ENCODE measurements around the gene DUSP28. TPM values are rescaled to one million over a fixed set of nuclear protein-coding genes. Genes with fewer than 3 reads are reported as not detected.

The DUSP28 gene
- total RNA-seq, 1 experiment from 2014 or later: 2.3 TPM

DNA sequence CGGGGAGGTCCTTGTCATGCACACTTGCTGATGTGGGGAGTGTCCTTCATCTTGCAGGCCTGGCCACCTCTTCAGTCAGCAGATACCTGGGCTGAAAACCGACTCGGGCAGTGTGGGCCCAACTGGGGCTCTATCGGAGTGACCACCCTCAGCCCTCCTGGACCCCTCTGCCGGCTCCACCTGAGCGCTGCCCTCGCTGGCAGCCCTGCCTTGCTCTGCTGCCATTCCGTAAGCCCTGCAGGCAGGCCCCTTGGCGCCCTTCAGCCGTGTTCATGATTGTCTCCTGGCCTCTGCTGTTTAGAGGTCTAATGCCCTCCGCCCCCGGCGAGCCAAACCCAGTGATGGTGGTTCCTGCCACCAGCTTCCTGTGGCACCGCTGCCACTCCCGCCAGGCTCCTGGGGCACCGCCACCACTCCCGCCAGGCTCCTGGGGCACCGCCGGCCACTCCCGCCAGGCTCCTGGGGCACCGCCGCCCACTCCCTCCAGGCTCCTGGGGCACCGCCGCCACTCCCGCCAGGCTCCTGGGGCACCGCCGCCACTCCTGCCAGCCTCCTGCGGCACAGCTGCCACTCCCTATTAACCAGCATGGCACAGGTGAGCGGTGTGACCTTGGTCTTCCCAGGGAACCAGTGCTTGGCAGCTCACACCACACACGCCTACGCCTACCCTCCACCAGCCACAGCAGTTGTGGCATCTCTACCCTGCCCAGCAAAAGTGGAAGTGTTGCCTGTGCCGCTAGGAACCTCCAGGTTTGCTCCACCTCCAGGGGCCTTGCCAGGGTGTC lies 42.3 kb downstream of the DUSP28 start:
- ChIA-PET POLR2A (no interaction called here), CTCF (interaction anchor here (1.3 to 1.9 kb wide), 2 partner anchors 23 to 38 kb away, joined by 3 to 4 read pairs; no protein-coding TSS in a partner anchor)
- Mint-ChIP-seq H3K4me3 (no peak overlapping the region), H3K36me3 (no peaks in the 10 kb centered on the region), H3K4me1 (no peaks in the 10 kb centered on the region), H3K27ac (no peak overlapping the region), H3K27me3 (ENCODE audit: low read depth) (no peaks in the 10 kb centered on the region; the same call in 1 of the 2 replicates), H3K9me3 (no peaks in the 10 kb centered on the region)
- TF ChIP-seq, protein P1, sequence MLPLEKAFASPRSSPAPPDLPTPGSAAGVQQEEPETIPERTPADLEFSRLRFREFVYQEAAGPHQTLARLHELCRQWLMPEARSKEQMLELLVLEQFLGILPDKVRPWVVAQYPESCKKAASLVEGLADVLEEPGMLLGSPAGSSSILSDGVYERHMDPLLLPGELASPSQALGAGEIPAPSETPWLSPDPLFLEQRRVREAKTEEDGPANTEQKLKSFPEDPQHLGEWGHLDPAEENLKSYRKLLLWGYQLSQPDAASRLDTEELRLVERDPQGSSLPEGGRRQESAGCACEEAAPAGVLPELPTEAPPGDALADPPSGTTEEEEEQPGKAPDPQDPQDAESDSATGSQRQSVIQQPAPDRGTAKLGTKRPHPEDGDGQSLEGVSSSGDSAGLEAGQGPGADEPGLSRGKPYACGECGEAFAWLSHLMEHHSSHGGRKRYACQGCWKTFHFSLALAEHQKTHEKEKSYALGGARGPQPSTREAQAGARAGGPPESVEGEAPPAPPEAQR (CRISPR knock-in tag; IDR thresholded peaks at IDR 0.05): no peak
- TF ChIP-seq PRRX2 (CRISPR knock-in tag; IDR thresholded peaks at IDR 0.05): no peak
- no peak for TF ChIP-seq EMX1 (CRISPR knock-in tag; IDR thresholded peaks at IDR 0.05)
- no peak for DNase-seq (ENCODE audit: low spot score)
- no peak for ATAC-seq

GRCh38 chr2:240603081-240603835 lies 43.1 kb downstream of the DUSP28 start:
- no peaks in the 10 kb centered on the region for H3K9me3 Mint-ChIP-seq
- H3K27ac Mint-ChIP-seq: no peak overlapping the region
- H3K4me3 Mint-ChIP-seq: no peak overlapping the region
- no peaks in the 10 kb centered on the region for H3K36me3 Mint-ChIP-seq
- no peaks in the 10 kb centered on the region for H3K4me1 Mint-ChIP-seq
- H3K27me3 Mint-ChIP-seq (ENCODE audit: low read depth): no peaks in the 10 kb centered on the region; the same call in 1 of the 2 replicates
- DNase-seq (ENCODE audit: low spot score): no peak
- ChIA-PET POLR2A (no interaction called here), CTCF (interaction anchor here (1.2 to 2.1 kb wide), 5 partner anchors 17 to 101 kb away, joined by 3 to 12 read pairs (median 6); partner anchors contain the start of gene CAPN10)
- TF ChIP-seq TP53 (CRISPR knock-in tag; IDR thresholded peaks at IDR 0.05) (no peak), ZNF138 (CRISPR knock-in tag; conservative IDR thresholded peaks at IDR 0.05) (no peak), FOXJ3 (CRISPR knock-in tag; IDR thresholded peaks at IDR 0.05; ENCODE audit: borderline replicate concordance) (no peak)
- no peak for ATAC-seq

DNA sequence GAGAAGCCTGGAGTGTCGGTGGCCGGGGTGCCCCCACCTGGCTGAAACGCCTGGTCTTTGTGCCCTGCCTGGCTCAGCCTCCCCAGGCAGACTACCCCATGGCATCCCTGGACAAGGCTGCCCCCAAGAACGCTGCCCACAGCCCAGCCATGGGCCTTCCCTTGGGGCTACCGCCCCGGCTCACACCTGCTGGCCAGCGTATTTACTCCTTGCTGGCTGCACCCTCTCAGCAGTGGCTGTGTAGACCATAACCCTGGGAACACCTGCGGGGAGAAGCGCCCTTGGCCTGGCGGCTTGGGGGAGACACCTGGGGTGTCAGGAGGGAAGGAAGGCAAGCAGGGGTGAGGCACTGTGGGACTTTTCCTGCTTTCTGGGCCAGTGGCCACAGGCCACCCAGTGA lies 43.7 kb downstream of the DUSP28 start:
- H3K4me3 Mint-ChIP-seq: no peak overlapping the region
- no peaks in the 10 kb centered on the region for H3K4me1 Mint-ChIP-seq
- H3K27ac Mint-ChIP-seq: no peak overlapping the region
- DNase-seq (ENCODE audit: low spot score) (no peak), ATAC-seq (no peak)
- no peaks in the 10 kb centered on the region for H3K36me3 Mint-ChIP-seq
- POLR2A ChIA-PET: interaction anchor here (1.1 kb wide), 1 partner anchor 17 kb away, joined by 5 read pairs; the partner anchor contains the start of gene CAPN10
- no peaks in the 10 kb centered on the region for H3K9me3 Mint-ChIP-seq
- CTCF ChIA-PET: interaction anchor here (0.6 to 2.1 kb wide), 14 partner anchors 8 to 101 kb away, joined by 3 to 12 read pairs (median 4); partner anchors contain the start of genes ANKMY1, CAPN10 and GPR35
- no peaks in the 10 kb centered on the region; the same call in 1 of the 2 replicates for H3K27me3 Mint-ChIP-seq (ENCODE audit: low read depth)
- no peak for TF ChIP-seq ESRRA (CRISPR knock-in tag; IDR thresholded peaks at IDR 0.05; ENCODE audit: borderline replicate concordance)
- TF ChIP-seq ZNF219 (CRISPR knock-in tag; IDR thresholded peaks at IDR 0.05; ENCODE audit: borderline replicate concordance): no peak
- no peak for TF ChIP-seq ZNF281 (CRISPR knock-in tag; IDR thresholded peaks at IDR 0.05)
- TF ChIP-seq, protein P2, sequence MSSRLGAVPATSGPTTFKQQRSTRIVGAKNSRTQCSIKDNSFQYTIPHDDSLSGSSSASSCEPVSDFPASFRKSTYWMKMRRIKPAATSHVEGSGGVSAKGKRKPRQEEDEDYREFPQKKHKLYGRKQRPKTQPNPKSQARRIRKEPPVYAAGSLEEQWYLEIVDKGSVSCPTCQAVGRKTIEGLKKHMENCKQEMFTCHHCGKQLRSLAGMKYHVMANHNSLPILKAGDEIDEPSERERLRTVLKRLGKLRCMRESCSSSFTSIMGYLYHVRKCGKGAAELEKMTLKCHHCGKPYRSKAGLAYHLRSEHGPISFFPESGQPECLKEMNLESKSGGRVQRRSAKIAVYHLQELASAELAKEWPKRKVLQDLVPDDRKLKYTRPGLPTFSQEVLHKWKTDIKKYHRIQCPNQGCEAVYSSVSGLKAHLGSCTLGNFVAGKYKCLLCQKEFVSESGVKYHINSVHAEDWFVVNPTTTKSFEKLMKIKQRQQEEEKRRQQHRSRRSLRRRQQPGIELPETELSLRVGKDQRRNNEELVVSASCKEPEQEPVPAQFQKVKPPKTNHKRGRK (CRISPR knock-in tag; IDR thresholded peaks at IDR 0.05; ENCODE audit: borderline replicate concordance): no peak
- no peak for TF ChIP-seq CBFB (CRISPR knock-in tag; IDR thresholded peaks at IDR 0.05; ENCODE audit: low read depth)
- TF ChIP-seq ZNF396 (CRISPR knock-in tag; IDR thresholded peaks at IDR 0.05; ENCODE audit: borderline replicate concordance): no peak
- no peak for TF ChIP-seq ELF4 (CRISPR knock-in tag; IDR thresholded peaks at IDR 0.05; ENCODE audit: low read depth)
- TF ChIP-seq IRF2 (CRISPR knock-in tag; IDR thresholded peaks at IDR 0.05; ENCODE audit: borderline replicate concordance, low read depth): no peak
- TF ChIP-seq NFATC4 (CRISPR knock-in tag; IDR thresholded peaks at IDR 0.05): no peak
- TF ChIP-seq, protein P3, sequence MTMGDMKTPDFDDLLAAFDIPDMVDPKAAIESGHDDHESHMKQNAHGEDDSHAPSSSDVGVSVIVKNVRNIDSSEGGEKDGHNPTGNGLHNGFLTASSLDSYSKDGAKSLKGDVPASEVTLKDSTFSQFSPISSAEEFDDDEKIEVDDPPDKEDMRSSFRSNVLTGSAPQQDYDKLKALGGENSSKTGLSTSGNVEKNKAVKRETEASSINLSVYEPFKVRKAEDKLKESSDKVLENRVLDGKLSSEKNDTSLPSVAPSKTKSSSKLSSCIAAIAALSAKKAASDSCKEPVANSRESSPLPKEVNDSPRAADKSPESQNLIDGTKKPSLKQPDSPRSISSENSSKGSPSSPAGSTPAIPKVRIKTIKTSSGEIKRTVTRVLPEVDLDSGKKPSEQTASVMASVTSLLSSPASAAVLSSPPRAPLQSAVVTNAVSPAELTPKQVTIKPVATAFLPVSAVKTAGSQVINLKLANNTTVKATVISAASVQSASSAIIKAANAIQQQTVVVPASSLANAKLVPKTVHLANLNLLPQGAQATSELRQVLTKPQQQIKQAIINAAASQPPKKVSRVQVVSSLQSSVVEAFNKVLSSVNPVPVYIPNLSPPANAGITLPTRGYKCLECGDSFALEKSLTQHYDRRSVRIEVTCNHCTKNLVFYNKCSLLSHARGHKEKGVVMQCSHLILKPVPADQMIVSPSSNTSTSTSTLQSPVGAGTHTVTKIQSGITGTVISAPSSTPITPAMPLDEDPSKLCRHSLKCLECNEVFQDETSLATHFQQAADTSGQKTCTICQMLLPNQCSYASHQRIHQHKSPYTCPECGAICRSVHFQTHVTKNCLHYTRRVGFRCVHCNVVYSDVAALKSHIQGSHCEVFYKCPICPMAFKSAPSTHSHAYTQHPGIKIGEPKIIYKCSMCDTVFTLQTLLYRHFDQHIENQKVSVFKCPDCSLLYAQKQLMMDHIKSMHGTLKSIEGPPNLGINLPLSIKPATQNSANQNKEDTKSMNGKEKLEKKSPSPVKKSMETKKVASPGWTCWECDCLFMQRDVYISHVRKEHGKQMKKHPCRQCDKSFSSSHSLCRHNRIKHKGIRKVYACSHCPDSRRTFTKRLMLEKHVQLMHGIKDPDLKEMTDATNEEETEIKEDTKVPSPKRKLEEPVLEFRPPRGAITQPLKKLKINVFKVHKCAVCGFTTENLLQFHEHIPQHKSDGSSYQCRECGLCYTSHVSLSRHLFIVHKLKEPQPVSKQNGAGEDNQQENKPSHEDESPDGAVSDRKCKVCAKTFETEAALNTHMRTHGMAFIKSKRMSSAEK (CRISPR knock-in tag; IDR thresholded peaks at IDR 0.05; ENCODE audit: borderline replicate concordance): no peak
- no peak for TF ChIP-seq GTF2I (CRISPR knock-in tag; conservative IDR thresholded peaks at IDR 0.05)
- no peak for TF ChIP-seq ZBTB21 (CRISPR knock-in tag; IDR thresholded peaks at IDR 0.05; ENCODE audit: borderline replicate concordance)
- no peak for TF ChIP-seq PRRX2 (CRISPR knock-in tag; IDR thresholded peaks at IDR 0.05)
- no peak for TF ChIP-seq TCF7 (CRISPR knock-in tag; IDR thresholded peaks at IDR 0.05; ENCODE audit: low read depth)

Measured in WTC11 (cell line).